OCI-LY3 (cell line): ENCODE measurements around the gene GALNT1.

Experiments used
- CTCF ChIP-seq: fragments of 200-600, 300-600 bp; sonication (generic); IDR thresholded peaks from 2 replicates; pipeline ENCODE4 v1.5.1; 2014; ENCODE audit warnings: antibody characterized with exemption, low read length, low read depth
- EZH2phosphoT487 ChIP-seq: fragments of 200-600 bp; shearing (Covaris generic); IDR thresholded peaks from 2 replicates; pipeline ENCODE4 v1.6.1; 2018; ENCODE audit warnings: antibody characterized with exemption, mixed run types, low read depth

- no peak for TF ChIP-seq CTCF
- no peak for TF ChIP-seq EZH2phosphoT487
These were observed 171.9 kb downstream of the GALNT1 start for GRCh38 chr18:35753306-35753910.
